ENCODE data around the gene KCNH1. TPM values are rescaled to one million over a fixed set of nuclear protein-coding genes. Genes with fewer than 3 reads are reported as not detected.

The KCNH1 gene
- total RNA-seq, 1 donor from 2014 or later = under 0.01 TPM

- no peak for TF ChIP-seq CTCF (IDR thresholded peaks at IDR 0.05; ENCODE audit: insufficient read depth, low read length, severe bottlenecking)
- Histone ChIP-seq H3K4me3 (ENCODE audit: low read depth, low read length) (no peak overlapping the region), H3K27me3 (ENCODE audit: control insufficient read depth, insufficient read depth, low read length) (no peaks in the 10 kb centered on the region), H3K36me3 (ENCODE audit: control insufficient read depth, insufficient read depth, low read length) (no peaks in the 10 kb centered on the region)
- DNase-seq (ENCODE audit: low read depth) = no peak
- no peak for FAIRE-seq
These were observed 316.3 kb downstream of the KCNH1 start for GRCh38 chr1:210817385-210818275.

- Histone ChIP-seq H3K27me3 (ENCODE audit: control insufficient read depth, insufficient read depth, low read length) (no peaks in the 10 kb centered on the region), H3K36me3 (ENCODE audit: control insufficient read depth, insufficient read depth, low read length) (no peaks in the 10 kb centered on the region), H3K4me3 (ENCODE audit: low read depth, low read length) (no peak overlapping the region)
- no peak for FAIRE-seq
- DNase-seq (ENCODE audit: low read depth) = no peak
- no peak for TF ChIP-seq CTCF (IDR thresholded peaks at IDR 0.05; ENCODE audit: insufficient read depth, low read length, severe bottlenecking)
These were observed 318.1 kb downstream of the KCNH1 start for GRCh38 chr1:210815641-210816550.

GRCh38 chr1:210814382-210815123, 319.4 kb downstream of the KCNH1 start:
- TF ChIP-seq CTCF (IDR thresholded peaks at IDR 0.05; ENCODE audit: insufficient read depth, low read length, severe bottlenecking) = no peak
- no peaks in the 10 kb centered on the region for H3K27me3 ChIP-seq (ENCODE audit: control insufficient read depth, insufficient read depth, low read length)
- no peak for DNase-seq (ENCODE audit: low read depth)
- FAIRE-seq = no peak
- no peak overlapping the region for H3K4me3 ChIP-seq (ENCODE audit: low read depth, low read length)
- no peaks in the 10 kb centered on the region for H3K36me3 ChIP-seq (ENCODE audit: control insufficient read depth, insufficient read depth, low read length)

- H3K36me3 ChIP-seq (ENCODE audit: control insufficient read depth, insufficient read depth, low read length) = no peaks in the 10 kb centered on the region
- no peak overlapping the region for H3K4me3 ChIP-seq (ENCODE audit: low read depth, low read length)
- FAIRE-seq (no peak), DNase-seq (ENCODE audit: low read depth) (no peak)
- no peaks in the 10 kb centered on the region for H3K27me3 ChIP-seq (ENCODE audit: control insufficient read depth, insufficient read depth, low read length)
- no peak for TF ChIP-seq CTCF (IDR thresholded peaks at IDR 0.05; ENCODE audit: insufficient read depth, low read length, severe bottlenecking)
These were observed 332.4 kb downstream of the KCNH1 start for GRCh38 chr1:210801501-210801900.

GRCh38 chr1:210800756-210801155, 333.2 kb downstream of the KCNH1 start:
- FAIRE-seq = no peak
- Histone ChIP-seq H3K36me3 (ENCODE audit: control insufficient read depth, insufficient read depth, low read length) (no peaks in the 10 kb centered on the region), H3K4me3 (ENCODE audit: low read depth, low read length) (no peak overlapping the region), H3K27me3 (ENCODE audit: control insufficient read depth, insufficient read depth, low read length) (no peaks in the 10 kb centered on the region)
- no peak for TF ChIP-seq CTCF (IDR thresholded peaks at IDR 0.05; ENCODE audit: insufficient read depth, low read length, severe bottlenecking)
- DNase-seq (ENCODE audit: low read depth) = no peak
